PFSK-1 (cell line): Measurements from ENCODE around the gene SP3.

ENCODE experiments used
- POLR2AphosphoS5 ChIP-seq: IDR thresholded peaks from 2 replicates; pipeline ENCODE4 v1.6.1; 2012; ENCODE audit warnings: low read depth, mild to moderate bottlenecking, control low read depth, low read length, moderate library complexity
- SIN3A ChIP-seq: IDR thresholded peaks from 2 replicates; pipeline ENCODE4 v1.6.1; 2012; ENCODE audit warnings: mild to moderate bottlenecking, low read length, moderate library complexity, borderline replicate concordance; ENCODE audit not compliant: insufficient read depth

DNA sequence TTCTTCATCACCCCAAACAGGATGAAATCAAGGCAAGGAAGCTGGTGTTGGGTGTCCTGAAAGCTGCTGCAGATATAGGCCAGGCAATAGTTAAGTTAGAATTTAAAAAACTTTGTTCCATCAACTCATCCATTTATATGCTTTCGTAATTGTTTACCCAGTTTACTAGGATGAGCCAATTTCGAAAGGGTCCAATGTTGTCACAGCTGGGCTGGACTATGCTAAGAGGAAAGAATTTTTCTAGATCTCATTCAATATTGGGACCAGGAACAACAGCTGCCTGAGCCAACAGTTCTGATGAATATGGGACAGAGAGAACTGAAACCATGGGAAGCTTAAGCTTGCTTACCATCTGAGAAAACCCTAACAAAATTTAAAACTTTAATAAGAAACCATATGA is 21.6 kb upstream of the SP3 start:
- TF ChIP-seq POLR2AphosphoS5 (no peak), SIN3A (no peak)
